Liver (tissue), 9 donors: ENCODE measurements around the gene LMF1. TPM values are rescaled to one million over a fixed set of nuclear protein-coding genes. Genes with fewer than 3 reads are reported as not detected.

Experiments used
- DNase-seq: peaks from one replicate; pipeline ENCODE4 v3.0.0-alpha.2; 2017; ENCODE audit warnings: low spot score
- H3K27ac ChIP-seq, 2 donors: one replicate each; pipeline ENCODE4 v1.7.0; 2013; ENCODE audit warnings: inconsistent platforms in 2 of 2, low read length in 2 of 2, control low read depth in 1 of 2, low read depth in 1 of 2, mild to moderate bottlenecking in 1 of 2
- H3K27me3 ChIP-seq, 4 donors: one replicate each; pipeline versions ENCODE4 v1.6.1 to v1.7.0; 2013; ENCODE audit warnings: low read length in 3 of 4, inconsistent platforms in 1 of 4, mild to moderate bottlenecking in 1 of 4, moderate library complexity in 1 of 4; ENCODE audit not compliant: control insufficient read depth in 4 of 4, insufficient read depth in 4 of 4
- H3K36me3 ChIP-seq, 4 donors: one replicate each; pipeline versions ENCODE4 v1.6.1 to v1.7.0; 2013; ENCODE audit warnings: low read length in 3 of 4, mild to moderate bottlenecking in 3 of 4, low read depth in 1 of 4, moderate library complexity in 1 of 4; ENCODE audit not compliant: control insufficient read depth in 4 of 4, insufficient read depth in 3 of 4
- H3K4me1 ChIP-seq, 4 donors: one replicate each; pipeline versions ENCODE4 v1.6.1 to v1.7.0; 2013; ENCODE audit warnings: low read length in 3 of 4, mild to moderate bottlenecking in 3 of 4, moderate library complexity in 1 of 4; ENCODE audit not compliant: control insufficient read depth in 4 of 4, insufficient read depth in 4 of 4
- H3K4me3 ChIP-seq, 3 donors: one replicate each; pipeline versions ENCODE4 v1.6.1 to v1.7.0; 2013; ENCODE audit warnings: low read length in 3 of 3, control low read depth in 1 of 3, low read depth in 1 of 3, mild to moderate bottlenecking in 1 of 3
- H3K9ac ChIP-seq, 2 donors: one replicate each; pipeline ENCODE4 v1.7.0; 2013; ENCODE audit warnings: low read length in 2 of 2, mild to moderate bottlenecking in 2 of 2, moderate library complexity in 2 of 2, control low read depth in 1 of 2, low read depth in 1 of 2
- H3K9me3 ChIP-seq, 4 donors: one replicate each; pipeline versions ENCODE4 v1.6.1 to v1.7.0; 2013; ENCODE audit warnings: low read length in 3 of 4; ENCODE audit not compliant: control insufficient read depth in 4 of 4
- EGR1 ChIP-seq, 2 donors: IDR thresholded peaks; 2 replicates each; pipeline ENCODE4 v1.6.1; 2016 to 2018; ENCODE audit warnings: antibody characterized with exemption in 2 of 2, low read depth in 2 of 2
- FOXA1 ChIP-seq: IDR thresholded peaks from 2 replicates; pipeline ENCODE4 v1.6.1; 2016; ENCODE audit warnings: antibody characterized with exemption
- FOXA2 ChIP-seq: IDR thresholded peaks from 2 replicates; pipeline ENCODE4 v1.6.1; 2016; ENCODE audit warnings: antibody characterized with exemption
- GABPA ChIP-seq, 2 donors: IDR thresholded peaks in 1 of 2; conservative IDR thresholded peaks in 1 of 2; 2 replicates each; pipeline ENCODE4 v1.6.1; 2016; ENCODE audit warnings: antibody characterized with exemption in 2 of 2, mild to moderate bottlenecking in 1 of 2, moderate library complexity in 1 of 2
- HNF4A ChIP-seq, 2 donors: conservative IDR thresholded peaks; 2 replicates each; pipeline ENCODE4 v1.6.1; 2016; ENCODE audit warnings: antibody characterized with exemption in 2 of 2, mild to moderate bottlenecking in 2 of 2
- HNF4G ChIP-seq: IDR thresholded peaks from 2 replicates; pipeline ENCODE4 v1.6.1; 2016; ENCODE audit warnings: antibody characterized with exemption
- JUND ChIP-seq, 2 donors: IDR thresholded peaks; 2 replicates each; pipeline ENCODE4 v1.6.1; 2016; ENCODE audit warnings: antibody characterized with exemption in 2 of 2
- NR2F2 ChIP-seq: IDR thresholded peaks from 2 replicates; pipeline ENCODE4 v1.6.1; 2016; ENCODE audit warnings: antibody characterized with exemption
- RXRA ChIP-seq, 2 donors: IDR thresholded peaks; 2 replicates each; pipeline ENCODE4 v1.6.1; 2017 to 2018; ENCODE audit warnings: antibody characterized with exemption in 2 of 2, mild to moderate bottlenecking in 1 of 2
- TAF1 ChIP-seq: conservative IDR thresholded peaks from 2 replicates; pipeline ENCODE4 v1.6.1; 2016; ENCODE audit warnings: antibody characterized with exemption, mild to moderate bottlenecking
- YY1 ChIP-seq: IDR thresholded peaks from 2 replicates; pipeline ENCODE4 v1.6.1; 2016; ENCODE audit warnings: antibody characterized with exemption, mild to moderate bottlenecking
- WGBS: extraction: QIAGEN DNeasy Blood & Tissue Kit; methylation state at CpG from one replicate; pipeline ENCODE4 v1.1.7; 2013; 5-methylcytosine and 5-hydroxymethylcytosine counted together
- polyA plus RNA-seq, 2 donors: library from polyadenylated mRNA; stranded (reverse) in 1 of 2; unstranded in 1 of 2; fragments of 200-250 nt in 1 of 2; fragments of >200 nt in 1 of 2; fragmentation: Nextera tagmentation in 1 of 2; extraction: Ambion mirVana in 1 of 2; gene quantifications; one replicate each; pipeline versions ENCODE4 v1.2.1 to v1.2.3, GENCODE V29; 2013 to 2015
- total RNA-seq, 2 donors: library from RNA; depleted of rRNA; stranded (reverse); fragments of >200 nt; gene quantifications; one replicate each; pipeline ENCODE4 v1.2.3, GENCODE V29; 2014
- TF ChIP-seq, protein P1 (sequence below): IDR thresholded peaks from 2 replicates; pipeline ENCODE4 v1.6.1; 2016; ENCODE audit warnings: antibody characterized with exemption
- TF ChIP-seq, protein P2 (sequence below): IDR thresholded peaks from 2 replicates; pipeline ENCODE4 v1.6.1; 2016; ENCODE audit warnings: antibody characterized with exemption
- TF ChIP-seq, protein P3 (sequence below): IDR thresholded peaks from 2 replicates; pipeline ENCODE4 v1.6.1; 2016; ENCODE audit warnings: antibody characterized with exemption, mild to moderate bottlenecking
- TF ChIP-seq, protein P4 (sequence below): fragments of 150-350 bp; IDR thresholded peaks from 2 replicates; pipeline ENCODE4 v1.5.1; 2017; ENCODE audit warnings: improper control_type of control experiment, low read depth, low read length; ENCODE audit not compliant: missing input control
- donor health status: healthy.
- donor health status: healthy.
- donor health status: healthy.
- donor health status: healthy.
- donor health status: healthy.

LMF1 gene
- total and polyA plus RNA-seq, 4 donors: 8.8 to 24.3 (median 12.6) TPM

DNA sequence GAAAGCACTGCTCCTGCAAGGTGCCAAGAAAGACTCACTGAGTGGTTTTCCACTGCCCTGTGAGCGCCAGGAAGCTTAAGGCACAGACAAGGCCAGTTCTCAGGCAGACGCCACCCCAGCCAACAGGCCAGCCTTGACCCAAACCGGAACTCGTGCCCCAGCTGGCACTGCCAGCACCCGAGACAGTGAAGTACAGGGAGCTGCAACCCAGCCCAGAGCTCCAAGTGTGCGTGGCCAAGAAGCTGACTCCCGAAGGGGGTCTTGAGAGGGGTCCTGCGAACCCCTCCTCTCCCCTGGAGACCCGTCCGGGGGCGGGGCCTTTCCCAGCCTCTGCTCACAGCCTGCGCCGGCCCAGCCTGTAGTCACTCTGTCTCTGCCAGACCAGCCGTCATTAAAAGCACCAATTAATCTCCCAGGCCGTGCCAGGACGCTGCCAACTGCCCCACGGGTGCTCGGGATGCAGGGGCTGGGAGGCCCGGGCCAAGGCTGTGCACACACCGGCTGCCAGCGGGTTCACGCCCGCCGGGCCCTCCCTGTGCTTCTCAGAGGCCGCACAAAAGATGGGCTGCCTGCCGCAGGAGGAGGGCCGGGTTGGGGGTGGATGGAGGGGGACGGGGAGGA lies 6.4 kb upstream of the LMF1 start (continued):
- no peak for TF ChIP-seq GABPA (IDR thresholded peaks at IDR 0.05 in 1 of 2, conservative IDR thresholded peaks at IDR 0.05 in 1 of 2)

DNA sequence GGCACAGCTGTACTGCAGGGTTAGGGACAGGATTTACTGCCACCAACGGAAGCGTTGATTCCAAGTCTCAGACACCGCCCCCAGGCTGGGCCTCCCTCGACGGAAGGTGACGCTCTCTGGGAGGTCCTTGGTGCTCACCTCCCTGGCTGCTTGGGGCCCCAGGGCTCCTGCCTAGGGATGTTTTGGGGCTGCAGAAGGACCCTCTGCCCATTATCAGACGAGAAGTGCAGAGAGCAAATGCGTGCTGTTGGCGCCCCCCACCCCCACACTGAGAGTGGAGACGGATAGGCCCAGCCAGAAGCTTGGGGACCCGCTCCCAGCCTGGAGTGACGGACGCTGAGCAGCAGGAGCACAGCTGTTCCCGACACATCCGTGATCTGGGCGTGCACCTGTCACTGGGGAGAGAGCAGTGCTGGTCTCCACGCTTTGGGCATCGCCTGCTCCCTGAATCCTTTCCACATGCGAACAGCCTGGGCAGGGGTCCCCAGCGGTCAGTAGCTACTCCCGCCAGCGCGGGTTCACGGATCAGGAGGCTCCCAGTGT lies 5.7 kb upstream of the LMF1 start:
- peaks cover 3 to 15% (median 7%) of the 10 kb centered on the region in 4 donors for H3K4me1 ChIP-seq
- DNase-seq: no peak

DNA sequence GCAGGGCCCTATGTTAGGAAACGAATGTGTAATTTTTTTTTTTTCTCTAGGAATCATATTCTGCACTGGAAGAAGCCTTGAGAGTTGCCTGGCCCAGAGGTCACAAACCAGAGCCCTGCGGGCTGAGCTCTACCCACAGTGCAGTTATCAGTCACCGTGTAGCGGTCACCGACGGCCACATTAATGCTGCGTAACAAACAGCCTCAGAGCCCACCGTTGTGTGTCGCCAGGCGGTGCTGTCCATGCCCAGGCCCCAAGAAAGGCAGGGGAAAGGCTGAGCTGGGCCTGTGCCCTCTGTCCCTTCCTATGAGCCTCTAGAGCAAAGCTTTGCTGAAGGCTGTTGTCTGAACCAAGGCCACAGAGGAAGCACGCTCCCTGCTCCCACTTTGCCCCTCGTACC lies 4.5 kb upstream of the LMF1 start:
- Histone ChIP-seq H3K36me3 (no peaks in the 10 kb centered on the region), H3K9me3 (no peaks in the 10 kb centered on the region), H3K27ac (no peak overlapping the region), H3K9ac (no peak overlapping the region), H3K27me3 (peaks cover 0 to 2% (median 0%) of the 10 kb centered on the region in 4 donors), H3K4me1 (peaks cover 0 to 10% (median 3%) of the 10 kb centered on the region in 4 donors), H3K4me3 (no peak overlapping the region)
- no peak for DNase-seq
- 92% methylated on average over 12 of the region's 12 CpGs for WGBS
- TF ChIP-seq, protein P1, sequence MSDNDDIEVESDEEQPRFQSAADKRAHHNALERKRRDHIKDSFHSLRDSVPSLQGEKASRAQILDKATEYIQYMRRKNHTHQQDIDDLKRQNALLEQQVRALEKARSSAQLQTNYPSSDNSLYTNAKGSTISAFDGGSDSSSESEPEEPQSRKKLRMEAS: no peak
- TF ChIP-seq TAF1 (no peak), GABPA (IDR thresholded peaks at IDR 0.05 in 1 of 2, conservative IDR thresholded peaks at IDR 0.05 in 1 of 2) (no peak), FOXA2 (no peak), YY1 (no peak), JUND (IDR thresholded peaks at IDR 0.05) (no peak), FOXA1 (no peak), EGR1 (IDR thresholded peaks at IDR 0.05; ENCODE audit: low read depth in 2 of 2) (no peak), HNF4A (conservative IDR thresholded peaks at IDR 0.05) (no peak), HNF4G (no peak), NR2F2 (no peak)
- TF ChIP-seq, protein P2, sequence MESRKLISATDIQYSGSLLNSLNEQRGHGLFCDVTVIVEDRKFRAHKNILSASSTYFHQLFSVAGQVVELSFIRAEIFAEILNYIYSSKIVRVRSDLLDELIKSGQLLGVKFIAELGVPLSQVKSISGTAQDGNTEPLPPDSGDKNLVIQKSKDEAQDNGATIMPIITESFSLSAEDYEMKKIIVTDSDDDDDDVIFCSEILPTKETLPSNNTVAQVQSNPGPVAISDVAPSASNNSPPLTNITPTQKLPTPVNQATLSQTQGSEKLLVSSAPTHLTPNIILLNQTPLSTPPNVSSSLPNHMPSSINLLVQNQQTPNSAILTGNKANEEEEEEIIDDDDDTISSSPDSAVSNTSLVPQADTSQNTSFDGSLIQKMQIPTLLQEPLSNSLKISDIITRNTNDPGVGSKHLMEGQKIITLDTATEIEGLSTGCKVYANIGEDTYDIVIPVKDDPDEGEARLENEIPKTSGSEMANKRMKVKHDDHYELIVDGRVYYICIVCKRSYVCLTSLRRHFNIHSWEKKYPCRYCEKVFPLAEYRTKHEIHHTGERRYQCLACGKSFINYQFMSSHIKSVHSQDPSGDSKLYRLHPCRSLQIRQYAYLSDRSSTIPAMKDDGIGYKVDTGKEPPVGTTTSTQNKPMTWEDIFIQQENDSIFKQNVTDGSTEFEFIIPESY: no peak
- TF ChIP-seq, protein P3, sequence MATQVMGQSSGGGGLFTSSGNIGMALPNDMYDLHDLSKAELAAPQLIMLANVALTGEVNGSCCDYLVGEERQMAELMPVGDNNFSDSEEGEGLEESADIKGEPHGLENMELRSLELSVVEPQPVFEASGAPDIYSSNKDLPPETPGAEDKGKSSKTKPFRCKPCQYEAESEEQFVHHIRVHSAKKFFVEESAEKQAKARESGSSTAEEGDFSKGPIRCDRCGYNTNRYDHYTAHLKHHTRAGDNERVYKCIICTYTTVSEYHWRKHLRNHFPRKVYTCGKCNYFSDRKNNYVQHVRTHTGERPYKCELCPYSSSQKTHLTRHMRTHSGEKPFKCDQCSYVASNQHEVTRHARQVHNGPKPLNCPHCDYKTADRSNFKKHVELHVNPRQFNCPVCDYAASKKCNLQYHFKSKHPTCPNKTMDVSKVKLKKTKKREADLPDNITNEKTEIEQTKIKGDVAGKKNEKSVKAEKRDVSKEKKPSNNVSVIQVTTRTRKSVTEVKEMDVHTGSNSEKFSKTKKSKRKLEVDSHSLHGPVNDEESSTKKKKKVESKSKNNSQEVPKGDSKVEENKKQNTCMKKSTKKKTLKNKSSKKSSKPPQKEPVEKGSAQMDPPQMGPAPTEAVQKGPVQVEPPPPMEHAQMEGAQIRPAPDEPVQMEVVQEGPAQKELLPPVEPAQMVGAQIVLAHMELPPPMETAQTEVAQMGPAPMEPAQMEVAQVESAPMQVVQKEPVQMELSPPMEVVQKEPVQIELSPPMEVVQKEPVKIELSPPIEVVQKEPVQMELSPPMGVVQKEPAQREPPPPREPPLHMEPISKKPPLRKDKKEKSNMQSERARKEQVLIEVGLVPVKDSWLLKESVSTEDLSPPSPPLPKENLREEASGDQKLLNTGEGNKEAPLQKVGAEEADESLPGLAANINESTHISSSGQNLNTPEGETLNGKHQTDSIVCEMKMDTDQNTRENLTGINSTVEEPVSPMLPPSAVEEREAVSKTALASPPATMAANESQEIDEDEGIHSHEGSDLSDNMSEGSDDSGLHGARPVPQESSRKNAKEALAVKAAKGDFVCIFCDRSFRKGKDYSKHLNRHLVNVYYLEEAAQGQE: no peak

More for the DNA sequence above, 5.7 kb upstream of the LMF1 start:
- TF ChIP-seq, protein P4, sequence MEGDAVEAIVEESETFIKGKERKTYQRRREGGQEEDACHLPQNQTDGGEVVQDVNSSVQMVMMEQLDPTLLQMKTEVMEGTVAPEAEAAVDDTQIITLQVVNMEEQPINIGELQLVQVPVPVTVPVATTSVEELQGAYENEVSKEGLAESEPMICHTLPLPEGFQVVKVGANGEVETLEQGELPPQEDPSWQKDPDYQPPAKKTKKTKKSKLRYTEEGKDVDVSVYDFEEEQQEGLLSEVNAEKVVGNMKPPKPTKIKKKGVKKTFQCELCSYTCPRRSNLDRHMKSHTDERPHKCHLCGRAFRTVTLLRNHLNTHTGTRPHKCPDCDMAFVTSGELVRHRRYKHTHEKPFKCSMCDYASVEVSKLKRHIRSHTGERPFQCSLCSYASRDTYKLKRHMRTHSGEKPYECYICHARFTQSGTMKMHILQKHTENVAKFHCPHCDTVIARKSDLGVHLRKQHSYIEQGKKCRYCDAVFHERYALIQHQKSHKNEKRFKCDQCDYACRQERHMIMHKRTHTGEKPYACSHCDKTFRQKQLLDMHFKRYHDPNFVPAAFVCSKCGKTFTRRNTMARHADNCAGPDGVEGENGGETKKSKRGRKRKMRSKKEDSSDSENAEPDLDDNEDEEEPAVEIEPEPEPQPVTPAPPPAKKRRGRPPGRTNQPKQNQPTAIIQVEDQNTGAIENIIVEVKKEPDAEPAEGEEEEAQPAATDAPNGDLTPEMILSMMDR: no peak
- TF ChIP-seq GABPA (IDR thresholded peaks at IDR 0.05 in 1 of 2, conservative IDR thresholded peaks at IDR 0.05 in 1 of 2): no peak
- no peak for TF ChIP-seq RXRA (IDR thresholded peaks at IDR 0.05)
- TF ChIP-seq, protein P3: no peak
- TF ChIP-seq EGR1 (IDR thresholded peaks at IDR 0.05; ENCODE audit: low read depth in 2 of 2): no peak
- no peak overlapping the region for H3K4me3 ChIP-seq
- H3K9me3 ChIP-seq: no peaks in the 10 kb centered on the region
- no peaks in the 10 kb centered on the region for H3K36me3 ChIP-seq
- 81% methylated on average over 24 of the region's 24 CpGs for WGBS
- no peak overlapping the region for H3K9ac ChIP-seq
- H3K27me3 ChIP-seq: peaks cover 0 to 2% (median 0%) of the 10 kb centered on the region in 4 donors
- no peak overlapping the region for H3K27ac ChIP-seq
